Ascending aorta (tissue), 2 donors: ENCODE data around the gene DENND5A. TPM values are rescaled to one million over a fixed set of nuclear protein-coding genes. Genes with fewer than 3 reads are reported as not detected.
A peak's percentile ranks its signal among the peaks of the same experiment; 100 is the strongest.

Experiments
- DNase-seq, 2 donors: peaks; one replicate each; pipeline ENCODE4 v3.0.0-alpha.2; 2019; ENCODE audit warnings: low spot score in 2 of 2
- H3K27ac ChIP-seq, 2 donors: fragments of 200-600 bp; sonication (generic); one replicate each; pipeline ENCODE4 v1.5.1; 2016 to 2017; ENCODE audit warnings: mild to moderate bottlenecking in 1 of 2
- H3K27me3 ChIP-seq: fragments of 200-600 bp; sonication (generic); one replicate; pipeline ENCODE4 v1.5.1; 2017
- H3K36me3 ChIP-seq, 2 donors: fragments of 200-600 bp; sonication (generic); one replicate each; pipeline ENCODE4 v1.5.1; 2016
- H3K4me1 ChIP-seq, 2 donors: fragments of 200-600 bp; sonication (generic); one replicate each; pipeline ENCODE4 v1.5.1; 2016 to 2017; ENCODE audit warnings: mild to moderate bottlenecking in 1 of 2
- H3K4me3 ChIP-seq, 2 donors: fragments of 200-600 bp; sonication (generic); one replicate each; pipeline ENCODE4 v1.5.1; 2016 to 2017; ENCODE audit warnings: mild to moderate bottlenecking in 1 of 2
- H3K9me3 ChIP-seq, 2 donors: fragments of 200-600 bp; sonication (generic); one replicate each; pipeline ENCODE4 v1.5.1; 2016
- intact Hi-C: fragments of 100-400 bp; cut with DNase I; formaldehyde crosslinking; loops from one replicate; pipeline ENCODE4 v1.15.1; 2023
- total RNA-seq: library from RNA; depleted of rRNA; stranded (reverse); fragments of >200 nt; gene quantifications from one replicate; pipeline ENCODE4 v1.1.0, GENCODE V29; 2016
- TF ChIP-seq, protein P1 (sequence below), 3 experiments: fragments of 200-600 bp in 2 of 3; fragments of 450-650 bp in 1 of 3; sonication (generic) in 2 of 3; IDR thresholded peaks; one replicate each; pipeline ENCODE4 v1.5.1; 2016 to 2019; ENCODE audit warnings: antibody characterized with exemption in 3 of 3, mild to moderate bottlenecking in 1 of 3, moderate library complexity in 1 of 3

The DENND5A gene
- total RNA-seq, 1 donor from 2014 or later = 111 TPM

DNA sequence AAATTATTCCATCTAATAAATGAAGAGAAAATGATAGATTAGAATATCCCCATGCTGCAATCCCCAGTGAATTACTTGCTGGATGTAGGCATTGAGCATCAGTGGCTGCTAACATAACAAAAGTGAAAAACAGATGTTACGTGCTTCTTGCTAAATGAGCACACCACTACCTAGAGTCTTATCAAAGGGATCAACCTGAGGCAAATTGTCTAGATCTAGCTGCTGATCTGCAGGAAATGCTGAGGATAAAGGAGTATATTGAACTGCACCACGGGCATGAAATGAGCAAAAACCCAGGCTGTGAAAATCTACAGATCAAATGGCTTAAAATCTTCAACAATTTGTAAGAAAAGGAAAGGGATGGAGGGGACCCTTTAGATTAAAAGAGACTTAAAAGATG lies 128.4 kb downstream of the DENND5A start:
- Histone ChIP-seq H3K9me3 (no peaks in the 10 kb centered on the region), H3K27me3 (no peaks in the 10 kb centered on the region), H3K27ac (peak overlapping the region in 1 of 2 donors; percentile 67), H3K4me1 (peaks cover 7 to 19% of the 10 kb centered on the region in 2 donors), H3K4me3 (no peak overlapping the region), H3K36me3 (peaks cover 13 to 17% of the 10 kb centered on the region in 2 donors)
- TF ChIP-seq, protein P1, sequence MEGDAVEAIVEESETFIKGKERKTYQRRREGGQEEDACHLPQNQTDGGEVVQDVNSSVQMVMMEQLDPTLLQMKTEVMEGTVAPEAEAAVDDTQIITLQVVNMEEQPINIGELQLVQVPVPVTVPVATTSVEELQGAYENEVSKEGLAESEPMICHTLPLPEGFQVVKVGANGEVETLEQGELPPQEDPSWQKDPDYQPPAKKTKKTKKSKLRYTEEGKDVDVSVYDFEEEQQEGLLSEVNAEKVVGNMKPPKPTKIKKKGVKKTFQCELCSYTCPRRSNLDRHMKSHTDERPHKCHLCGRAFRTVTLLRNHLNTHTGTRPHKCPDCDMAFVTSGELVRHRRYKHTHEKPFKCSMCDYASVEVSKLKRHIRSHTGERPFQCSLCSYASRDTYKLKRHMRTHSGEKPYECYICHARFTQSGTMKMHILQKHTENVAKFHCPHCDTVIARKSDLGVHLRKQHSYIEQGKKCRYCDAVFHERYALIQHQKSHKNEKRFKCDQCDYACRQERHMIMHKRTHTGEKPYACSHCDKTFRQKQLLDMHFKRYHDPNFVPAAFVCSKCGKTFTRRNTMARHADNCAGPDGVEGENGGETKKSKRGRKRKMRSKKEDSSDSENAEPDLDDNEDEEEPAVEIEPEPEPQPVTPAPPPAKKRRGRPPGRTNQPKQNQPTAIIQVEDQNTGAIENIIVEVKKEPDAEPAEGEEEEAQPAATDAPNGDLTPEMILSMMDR (IDR thresholded peaks at IDR 0.05) = no peak
- intact Hi-C loops = loop anchor here (1.0 to 5.0 kb wide), 6 partner anchors 121 to 454 kb away; partner anchors contain the start of genes AKIP1, NRIP3, RPL27A and TMEM9B
- no peak for DNase-seq

DNA sequence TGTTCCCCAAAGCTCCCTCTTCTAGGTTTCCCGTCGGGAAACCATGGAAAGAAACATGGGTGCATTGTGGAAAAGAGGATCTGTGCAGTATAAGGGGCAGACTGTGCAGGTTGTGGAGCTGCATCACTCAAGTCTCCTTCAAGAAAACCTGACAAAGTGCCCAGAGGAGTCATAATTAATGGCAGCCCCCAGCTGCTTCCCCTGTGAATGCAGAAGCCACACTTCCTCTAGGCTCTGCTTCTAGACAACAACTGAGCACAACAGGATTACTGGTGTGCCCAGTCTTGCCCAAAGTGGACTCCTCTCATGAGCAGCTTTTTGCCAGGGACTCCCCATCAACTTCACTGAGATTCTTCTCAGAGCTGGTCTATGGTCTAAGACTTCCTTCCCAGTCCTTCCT lies 131.2 kb downstream of the DENND5A start:
- intact Hi-C loops = no loop called here

DNA sequence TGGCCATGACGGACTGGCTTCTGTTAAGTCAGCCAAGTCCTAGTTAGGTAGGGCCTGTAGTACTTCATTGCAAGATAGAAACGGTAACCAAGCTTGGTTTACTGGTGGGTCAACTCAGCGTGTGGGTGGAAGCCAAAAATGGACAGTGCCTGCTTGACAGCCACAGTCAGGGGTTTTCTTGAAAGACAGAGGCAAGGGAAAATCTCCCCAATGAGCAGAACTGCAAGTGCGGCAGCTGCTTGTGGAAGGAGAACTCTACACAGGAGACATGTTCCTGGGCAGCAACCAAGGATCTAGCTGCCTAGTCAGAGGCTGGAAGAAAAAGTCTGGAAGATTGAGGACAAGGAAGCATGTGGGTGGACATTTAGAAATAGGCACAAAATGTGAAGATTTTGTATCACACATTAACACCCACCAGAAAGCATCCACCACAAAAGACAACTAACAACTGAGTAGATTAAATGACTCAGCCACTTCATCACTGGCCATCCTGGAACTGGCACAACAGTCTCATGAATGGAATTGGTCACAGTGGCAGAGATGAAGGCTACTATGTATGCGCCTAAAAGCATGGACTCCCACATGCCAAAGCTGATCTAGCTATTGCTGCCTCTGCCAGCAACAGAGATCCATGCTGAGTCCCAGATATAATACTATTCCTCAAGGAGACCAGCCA lies 132.8 kb downstream of the DENND5A start:
- no peak for DNase-seq
- TF ChIP-seq, protein P1 (IDR thresholded peaks at IDR 0.05) = no peak
- Histone ChIP-seq H3K27ac (no peak overlapping the region), H3K36me3 (peaks cover 0 to 6% of the 10 kb centered on the region in 2 donors), H3K27me3 (no peaks in the 10 kb centered on the region), H3K4me3 (no peak overlapping the region), H3K4me1 (peaks cover 0 to under 1% of the 10 kb centered on the region in 2 donors), H3K9me3 (no peaks in the 10 kb centered on the region)
- intact Hi-C loops = no loop called here

More for the DNA sequence above, 131.2 kb downstream of the DENND5A start:
- TF ChIP-seq, protein P1 (IDR thresholded peaks at IDR 0.05) = no peak
- DNase-seq = no peak
- H3K36me3 ChIP-seq = peaks cover 0 to 6% of the 10 kb centered on the region in 2 donors
- H3K9me3 ChIP-seq = no peaks in the 10 kb centered on the region
- peaks cover 0 to 11% of the 10 kb centered on the region in 2 donors for H3K4me1 ChIP-seq
- H3K4me3 ChIP-seq = no peak overlapping the region
- H3K27me3 ChIP-seq = no peaks in the 10 kb centered on the region
- no peak overlapping the region for H3K27ac ChIP-seq

DNA sequence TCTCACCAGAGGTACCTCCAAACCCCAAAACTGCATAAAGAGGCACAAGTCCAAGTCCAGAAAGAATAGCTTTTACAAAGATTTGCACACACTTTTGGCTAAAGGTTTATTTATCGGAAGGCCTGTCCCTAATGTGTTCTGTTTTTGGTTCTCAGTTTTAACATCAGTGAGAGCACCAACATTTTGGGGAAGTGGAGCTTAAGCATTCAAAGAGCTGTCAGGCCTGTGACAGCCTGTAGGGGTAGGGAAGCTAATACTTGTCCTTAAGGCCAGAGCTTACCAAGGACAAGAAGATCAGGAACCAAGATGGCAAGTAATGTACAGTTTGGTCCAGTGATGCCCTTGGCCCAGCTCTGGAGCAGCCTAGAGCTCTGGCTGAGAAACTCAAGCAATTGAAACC lies 134.9 kb downstream of the DENND5A start:
- TF ChIP-seq, protein P1 (IDR thresholded peaks at IDR 0.05) = no peak
- Histone ChIP-seq H3K4me3 (no peak overlapping the region), H3K27ac (no peak overlapping the region), H3K4me1 (no peaks in the 10 kb centered on the region), H3K36me3 (peaks cover 0 to 6% of the 10 kb centered on the region in 2 donors), H3K9me3 (no peaks in the 10 kb centered on the region), H3K27me3 (no peaks in the 10 kb centered on the region)
- no peak for DNase-seq
- intact Hi-C loops = no loop called here

DNA sequence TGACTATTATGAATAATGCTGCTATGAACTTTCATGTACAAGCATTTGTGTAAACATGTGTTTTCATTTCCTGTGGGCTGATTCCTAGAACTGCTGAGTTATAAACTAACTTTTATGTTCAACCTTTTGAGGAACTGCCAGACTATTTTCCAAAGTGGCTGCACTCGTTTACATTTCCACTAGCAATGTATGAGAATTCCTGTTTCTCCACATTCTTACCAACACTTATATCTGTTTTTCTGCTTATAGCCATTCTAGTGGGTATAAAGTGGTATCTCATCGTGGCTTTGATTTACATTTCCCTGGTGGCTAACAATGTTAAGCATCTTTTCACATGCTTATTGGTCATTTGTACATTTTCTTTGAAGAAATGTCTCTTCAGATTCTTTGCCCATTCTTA lies 138.5 kb downstream of the DENND5A start:
- no peaks in the 10 kb centered on the region for H3K9me3 ChIP-seq
- H3K4me1 ChIP-seq = no peaks in the 10 kb centered on the region
- H3K27me3 ChIP-seq = no peaks in the 10 kb centered on the region
- no peak overlapping the region for H3K4me3 ChIP-seq
- DNase-seq = no peak
- no peak overlapping the region for H3K27ac ChIP-seq
- intact Hi-C loops = no loop called here
- peaks cover 0 to 3% of the 10 kb centered on the region in 2 donors for H3K36me3 ChIP-seq
- TF ChIP-seq, protein P1 (IDR thresholded peaks at IDR 0.05) = no peak
